GM19455 (cell line): ENCODE measurements around the gene ATP5MC3.

Experiments used
- ATAC-seq: cut with Tn5 transposase; IDR thresholded peaks from one replicate; pipeline ENCODE4 v1.9.1; 2021; ENCODE audit not compliant: unreplicated experiment

ATP5MC3 gene

GRCh38 chr2:175168564-175168945 lies 13.0 kb downstream of the ATP5MC3 start:
- ATAC-seq, result peak; percentile 28

- ATAC-seq, result peak; percentile 96
These were observed 13.5 kb downstream of the ATP5MC3 start, which contains the start of gene ATF2 for GRCh38 chr2:175167792-175168563. ATF2 (minus strand) TSS chr2:175168203; CDS start chr2:175136443, 31,760 bp downstream.

DNA sequence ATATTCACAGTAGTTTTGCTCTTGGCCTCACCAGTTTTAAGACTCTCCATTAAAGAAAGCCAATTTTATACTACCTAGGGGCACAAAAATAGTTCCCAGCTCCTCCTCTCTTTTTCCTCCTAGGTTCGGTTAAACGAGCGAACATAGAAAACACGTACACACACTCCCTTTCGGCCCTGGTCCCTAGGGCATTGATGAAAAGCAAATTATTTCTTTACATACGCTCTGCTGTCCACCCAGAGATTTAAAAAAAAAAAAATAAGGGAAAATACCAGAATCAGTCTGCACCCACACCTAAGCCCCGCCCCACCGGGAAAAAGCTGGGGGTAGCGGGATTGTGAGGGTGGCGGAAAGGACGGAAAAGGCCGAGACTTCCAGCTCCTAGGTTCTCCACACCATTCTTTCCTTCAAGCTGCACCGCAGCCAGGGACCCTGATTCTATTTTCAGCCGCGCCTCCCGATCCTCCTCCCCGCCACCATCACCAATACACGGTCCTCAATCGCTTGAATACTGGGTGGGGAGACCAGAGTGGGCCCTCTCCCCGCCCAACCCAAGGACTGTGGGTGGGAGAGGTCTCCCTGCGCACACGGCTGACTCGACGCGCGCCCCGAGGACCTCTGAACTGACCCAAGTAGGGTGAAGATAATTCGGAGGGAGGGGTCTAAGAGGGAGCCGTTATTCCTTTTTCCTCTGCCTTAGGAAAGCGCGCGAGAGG lies 14.3 kb downstream of the ATP5MC3 start:
- peak; percentile 8 for ATAC-seq

DNA sequence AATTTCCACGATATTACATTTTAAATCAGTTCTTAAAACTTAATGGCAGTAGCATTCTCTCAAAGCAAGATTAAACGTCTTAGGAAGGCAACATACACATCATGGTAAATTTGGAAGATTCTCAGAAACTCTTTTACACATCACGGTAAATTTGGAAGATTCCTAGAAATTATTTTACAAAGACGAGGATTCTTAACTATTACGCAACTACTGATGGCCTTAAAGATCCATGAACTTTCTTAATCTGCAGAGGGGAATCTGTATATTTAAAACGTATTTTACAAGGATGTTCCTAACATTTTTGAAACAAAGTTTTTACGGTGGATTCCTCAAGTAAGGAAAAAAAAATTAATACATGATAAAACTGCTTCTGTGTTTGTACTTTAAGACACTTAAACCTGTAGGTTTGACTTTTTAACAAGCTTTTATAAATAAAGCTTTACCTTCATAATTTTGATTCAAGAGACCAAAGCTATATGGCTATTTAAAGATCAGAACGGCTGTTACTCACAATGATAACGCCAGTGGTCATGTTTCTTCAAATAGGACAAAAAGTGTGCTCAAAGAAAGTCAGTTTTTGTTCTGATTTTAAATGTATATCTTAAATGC lies 15.2 kb downstream of the ATP5MC3 start:
- no peak for ATAC-seq

DNA sequence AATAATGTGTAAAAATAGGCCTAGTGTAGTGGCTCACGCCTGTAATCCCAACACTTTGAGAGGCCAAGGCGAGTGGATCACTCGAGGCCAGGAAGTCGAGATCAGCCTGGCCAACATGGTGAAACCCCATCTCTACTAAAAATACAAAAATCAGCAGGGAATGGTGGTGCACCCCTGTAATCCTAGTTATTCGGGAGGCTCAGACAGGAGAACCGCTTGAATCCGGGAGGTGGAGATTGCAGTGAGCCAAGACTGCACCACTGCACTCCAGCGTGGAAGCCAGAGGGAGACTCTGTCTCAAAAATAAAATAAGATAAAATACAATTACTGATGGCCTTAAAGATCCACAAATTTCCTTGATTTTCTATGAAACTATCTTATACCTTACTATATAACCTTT lies 17.3 kb downstream of the ATP5MC3 start:
- ATAC-seq, result no peak

DNA sequence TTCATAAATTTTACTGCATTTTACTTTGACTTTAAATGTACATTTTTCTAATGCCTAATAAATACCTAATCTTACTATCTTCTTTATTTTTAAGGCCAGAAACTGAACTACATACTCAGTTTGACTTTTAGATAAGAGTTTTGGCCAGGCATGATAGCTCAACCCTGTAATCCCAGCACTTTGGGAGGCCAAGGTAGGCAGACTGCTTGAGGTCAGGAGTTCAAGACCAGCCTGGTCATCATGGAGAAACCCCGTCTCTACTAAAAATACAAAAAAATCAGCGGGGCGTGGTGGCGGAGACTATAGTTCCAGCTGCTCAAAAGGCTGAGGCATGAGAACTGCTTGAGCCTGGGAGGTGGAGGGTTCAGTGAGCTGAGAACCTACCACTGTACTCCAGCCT lies 22.6 kb downstream of the ATP5MC3 start:
- ATAC-seq, result no peak

DNA sequence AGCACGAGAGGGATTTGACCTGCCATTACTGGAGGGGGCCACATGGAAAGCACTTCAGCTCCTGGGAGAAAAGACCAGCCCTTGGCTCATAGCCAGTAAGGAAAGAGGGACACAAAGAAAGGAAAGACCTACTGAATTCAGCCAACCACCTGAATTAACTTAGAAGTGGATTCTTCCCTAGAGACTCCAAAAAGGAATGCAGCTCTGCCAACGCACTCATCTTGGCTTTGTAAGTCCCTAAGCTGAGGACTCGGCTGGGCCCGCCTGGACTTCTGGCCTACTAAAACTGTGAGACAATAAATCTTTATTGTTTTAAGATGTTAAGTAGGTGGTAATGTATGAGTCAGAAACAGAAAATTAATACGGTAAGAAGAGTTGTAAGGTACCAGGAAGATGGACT lies 25.0 kb downstream of the ATP5MC3 start:
- ATAC-seq, result no peak

DNA sequence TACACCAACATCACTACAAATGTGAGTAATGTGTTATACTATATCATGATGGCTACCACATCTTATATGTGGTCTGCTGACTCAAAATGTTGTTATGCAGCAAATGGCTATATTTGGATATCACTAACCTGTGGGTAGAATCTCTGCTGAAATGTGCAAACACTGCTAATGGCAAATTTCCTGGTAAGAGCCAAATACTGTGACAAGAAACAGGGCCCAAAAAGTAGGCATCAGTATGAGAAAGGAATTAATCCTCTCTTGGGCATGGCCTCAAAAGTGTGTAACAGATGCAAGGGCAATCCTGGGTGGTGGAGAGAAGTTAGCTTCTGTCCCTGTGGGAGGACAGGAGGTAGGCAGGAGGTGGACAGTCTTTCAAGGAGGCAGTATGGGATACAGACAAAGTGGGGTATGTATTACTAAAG lies 26.8 kb downstream of the ATP5MC3 start:
- ATAC-seq, result peak; percentile 56

GRCh38 chr2:175152242-175152641 lies 29.3 kb downstream of the ATP5MC3 start:
- ATAC-seq, result peak; percentile 84

DNA sequence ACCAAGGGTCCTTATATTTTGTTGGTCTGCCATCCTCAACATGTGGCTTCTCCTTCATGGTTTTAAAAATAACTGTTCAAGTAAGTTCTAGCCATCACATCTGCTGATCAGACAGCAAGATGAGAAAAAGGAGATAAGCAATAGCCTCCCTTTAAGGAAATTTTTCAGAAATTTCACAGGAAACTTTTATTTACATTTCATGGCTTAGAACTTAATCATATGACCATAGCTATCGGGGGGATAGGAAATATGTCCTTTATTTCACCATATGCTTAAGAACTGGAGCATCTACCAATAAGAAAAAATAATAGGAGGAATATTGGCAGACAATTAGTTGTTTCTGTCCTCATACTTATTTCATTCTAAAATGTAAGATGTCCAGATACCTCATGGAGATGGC lies 29.7 kb downstream of the ATP5MC3 start:
- ATAC-seq, result no peak

- ATAC-seq, result no peak
These were observed 34.3 kb downstream of the ATP5MC3 start for GRCh38 chr2:175147186-175147585.

- ATAC-seq, result no peak
These were observed 37.8 kb downstream of the ATP5MC3 start for GRCh38 chr2:175143678-175144077.

GRCh38 chr2:175143191-175143590 lies 38.3 kb downstream of the ATP5MC3 start:
- ATAC-seq, result no peak

- no peak for ATAC-seq
These were observed 41.2 kb downstream of the ATP5MC3 start for GRCh38 chr2:175140332-175140731.

DNA sequence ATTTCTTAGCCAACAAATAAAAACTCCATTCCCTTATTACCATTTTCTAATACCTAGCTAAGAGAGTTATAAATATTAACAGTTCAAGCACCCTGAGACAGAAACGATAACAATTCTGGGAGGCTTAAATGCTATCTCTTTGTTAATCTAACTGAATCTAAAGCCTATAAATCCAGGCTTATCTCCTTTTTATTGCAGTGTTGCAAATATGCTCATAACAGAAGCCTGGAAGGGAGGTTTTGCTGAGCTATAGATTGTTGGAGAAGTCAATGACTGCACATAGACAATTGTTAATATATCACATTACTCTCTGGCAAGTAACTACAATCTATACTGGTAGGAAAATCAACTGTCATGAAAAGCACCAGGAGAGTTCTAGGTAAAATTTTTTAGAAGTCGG lies 43.7 kb downstream of the ATP5MC3 start:
- ATAC-seq, result no peak

GRCh38 chr2:175136334-175137215 lies 44.9 kb downstream of the ATP5MC3 start:
- peak; percentile 84 for ATAC-seq

- ATAC-seq, result no peak
These were observed 45.6 kb downstream of the ATP5MC3 start for GRCh38 chr2:175135862-175136261.

GRCh38 chr2:175135177-175135576 lies 46.3 kb downstream of the ATP5MC3 start:
- no peak for ATAC-seq

DNA sequence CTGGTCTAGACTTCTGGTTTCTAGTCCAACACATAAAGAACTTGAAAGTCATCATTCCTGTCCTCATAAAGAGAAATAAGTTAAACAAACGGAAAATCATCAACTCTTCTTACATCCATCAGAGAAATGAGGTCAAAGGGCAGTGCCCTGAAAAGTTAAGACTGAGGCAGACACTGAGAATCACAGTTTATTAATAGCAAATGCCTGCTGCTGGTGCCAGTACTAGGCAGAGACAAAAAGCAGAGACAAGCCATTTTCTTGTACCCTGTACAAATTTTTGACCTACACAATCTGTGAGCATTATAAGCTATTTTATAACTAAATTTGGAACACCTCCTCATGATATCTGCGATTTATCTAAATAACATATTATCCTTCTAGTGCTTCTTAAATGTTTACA lies 50.3 kb downstream of the ATP5MC3 start:
- ATAC-seq, result no peak

DNA sequence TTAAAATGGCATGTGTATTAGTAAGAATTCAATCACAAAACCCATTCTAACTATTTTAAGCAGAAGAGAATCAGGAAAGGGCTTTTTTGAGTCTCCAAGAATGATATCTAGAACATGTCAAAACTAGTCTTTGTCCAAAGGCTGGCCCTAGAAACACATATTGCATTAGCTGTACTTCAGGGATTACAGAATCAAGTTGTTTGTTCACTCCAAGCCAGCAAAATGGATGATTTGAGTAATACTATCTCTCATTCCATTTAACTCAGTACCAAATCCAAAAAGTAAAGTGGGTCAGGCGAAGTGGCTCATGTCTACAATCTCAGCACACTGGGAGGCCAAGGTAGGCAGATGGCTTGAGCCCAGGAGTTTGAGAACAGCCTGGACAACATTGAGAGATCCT lies 54.8 kb downstream of the ATP5MC3 start:
- no peak for ATAC-seq
